IPS-NIHi7 (cell line): ENCODE results near the gene SLC6A4.
"Not testable (repeated sequence)": the region's sequence is repeated elsewhere in the genome, so short reads cannot be mapped to it uniquely, and the experiment has no call there.

Experiments used
- DNase-seq: peaks from one replicate; pipeline ENCODE4 v3.0.0; 2012; ENCODE audit warnings: mixed read lengths; ENCODE audit errors: extremely low spot score

SLC6A4 gene

DNA sequence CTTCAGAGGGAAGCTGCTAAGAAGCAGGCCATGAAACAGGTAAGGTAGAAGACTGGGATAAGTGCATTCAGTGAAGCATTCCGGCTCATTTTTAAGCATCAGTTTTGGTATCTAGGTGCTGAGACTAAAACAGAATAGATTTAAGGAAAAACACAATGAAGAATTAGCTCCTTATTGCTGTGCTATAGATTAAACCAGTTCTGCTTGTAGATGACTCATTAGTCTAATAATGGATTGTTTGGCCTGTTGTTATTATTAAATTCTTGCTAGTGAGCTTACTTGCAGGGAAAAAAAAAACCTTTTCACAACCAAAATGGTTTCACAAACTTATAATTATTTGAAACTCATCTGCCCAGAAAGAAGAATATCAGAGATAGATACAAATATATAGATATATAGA, 62.9 kb downstream of the SLC6A4 start:
- no peak for DNase-seq

DNA sequence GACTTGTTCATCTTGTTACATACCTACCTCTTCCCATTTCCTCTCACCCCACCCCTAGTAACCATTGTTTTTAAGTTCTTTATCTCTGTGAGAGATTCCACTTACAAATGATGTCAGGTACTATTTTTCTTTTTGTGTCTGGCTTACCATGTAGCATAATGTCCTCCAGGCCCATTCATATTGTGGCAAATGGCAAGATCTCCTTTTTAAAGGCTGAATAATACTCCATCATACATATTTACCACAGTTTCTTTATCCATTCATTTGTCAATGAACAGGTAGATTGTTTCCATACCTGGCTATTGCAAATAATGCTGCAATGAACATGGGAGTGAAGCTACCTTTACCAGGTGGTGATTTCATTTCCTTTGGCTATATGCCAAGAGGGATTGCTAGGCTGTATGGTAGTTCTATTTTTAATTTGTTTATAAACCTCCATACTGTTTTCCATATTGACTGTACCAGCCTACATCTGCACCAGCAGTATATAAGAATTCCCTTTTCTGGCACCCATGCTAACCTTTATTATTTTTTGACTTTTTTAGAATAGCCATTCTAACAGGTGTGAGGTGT, 65.0 kb downstream of the SLC6A4 start:
- no peak for DNase-seq

DNA sequence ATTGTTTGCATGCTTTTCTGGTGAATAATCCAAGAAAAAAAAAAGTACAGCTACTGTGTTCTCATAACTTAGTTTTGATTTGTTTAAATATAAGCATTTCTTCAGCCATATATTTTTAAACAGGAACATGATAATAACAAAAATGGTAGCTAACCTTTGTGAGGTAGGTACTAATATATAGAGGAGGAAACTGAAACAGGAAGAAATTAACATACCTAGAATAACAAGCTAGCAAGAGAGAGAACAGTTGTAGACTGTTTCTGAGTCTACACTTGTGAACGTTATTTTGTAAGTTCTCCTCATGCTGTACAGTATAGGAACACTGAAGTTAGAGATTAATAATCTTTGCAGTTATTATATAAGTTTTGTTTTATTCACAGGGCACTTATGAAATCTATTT, 69.5 kb downstream of the SLC6A4 start:
- DNase-seq: no peak

DNA sequence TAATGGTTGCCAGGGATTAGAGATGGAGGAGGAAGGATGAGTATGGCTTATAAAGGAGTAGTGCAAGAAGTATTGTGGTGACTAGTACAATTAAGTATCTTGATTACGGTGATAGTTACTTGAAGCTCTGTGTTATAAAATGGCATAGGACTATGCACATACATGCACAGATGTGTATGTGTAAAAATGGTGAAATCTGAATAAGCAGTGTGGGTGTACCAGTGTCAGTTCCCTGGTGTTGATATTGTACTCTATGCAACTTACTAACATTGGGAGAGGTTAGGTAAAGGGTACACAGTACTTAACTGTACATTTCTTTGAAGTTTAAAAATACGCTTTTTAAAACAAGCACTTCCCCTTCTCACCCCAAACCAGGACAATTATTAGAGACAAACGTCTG, 70.3 kb downstream of the SLC6A4 start:
- DNase-seq: no peak

DNA sequence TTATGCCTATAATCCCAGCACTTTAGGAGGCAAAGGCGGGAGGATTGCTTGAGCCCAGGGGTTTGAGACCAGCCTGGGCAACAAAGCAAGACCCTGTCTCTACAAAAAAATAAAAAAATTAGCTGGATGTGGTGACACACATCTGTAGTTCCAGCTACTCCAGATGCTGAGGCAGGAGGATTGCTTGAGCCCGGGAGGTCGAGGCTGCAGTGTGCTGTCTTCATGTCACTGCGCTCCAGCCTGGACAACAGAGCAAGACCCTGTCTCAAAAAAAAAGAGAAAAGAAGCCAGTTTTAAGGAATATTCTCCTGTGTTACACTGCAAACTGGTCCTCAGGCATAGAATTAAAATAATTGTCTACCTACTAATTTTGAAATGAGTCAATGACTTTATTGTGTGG, 71.0 kb downstream of the SLC6A4 start:
- DNase-seq: no peak

DNA sequence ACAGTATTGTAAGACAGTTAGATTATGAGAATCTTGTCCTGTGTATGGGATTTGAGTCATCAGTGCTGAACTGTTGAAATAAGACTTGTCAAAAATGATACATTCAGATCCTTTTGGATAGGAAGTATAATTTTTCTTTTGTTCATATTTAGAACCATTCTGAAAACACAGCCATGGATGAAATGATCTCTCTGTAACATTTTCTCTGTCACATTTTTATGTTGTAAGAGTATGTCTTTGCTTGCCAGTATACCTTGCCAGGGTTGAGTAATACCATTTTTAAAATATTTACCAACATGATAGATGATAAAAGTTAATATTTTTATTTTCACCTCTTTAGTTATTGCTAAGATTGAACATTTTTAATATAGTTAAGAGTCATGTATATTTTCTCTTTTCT, 73.9 kb downstream of the SLC6A4 start:
- DNase-seq: no peak

DNA sequence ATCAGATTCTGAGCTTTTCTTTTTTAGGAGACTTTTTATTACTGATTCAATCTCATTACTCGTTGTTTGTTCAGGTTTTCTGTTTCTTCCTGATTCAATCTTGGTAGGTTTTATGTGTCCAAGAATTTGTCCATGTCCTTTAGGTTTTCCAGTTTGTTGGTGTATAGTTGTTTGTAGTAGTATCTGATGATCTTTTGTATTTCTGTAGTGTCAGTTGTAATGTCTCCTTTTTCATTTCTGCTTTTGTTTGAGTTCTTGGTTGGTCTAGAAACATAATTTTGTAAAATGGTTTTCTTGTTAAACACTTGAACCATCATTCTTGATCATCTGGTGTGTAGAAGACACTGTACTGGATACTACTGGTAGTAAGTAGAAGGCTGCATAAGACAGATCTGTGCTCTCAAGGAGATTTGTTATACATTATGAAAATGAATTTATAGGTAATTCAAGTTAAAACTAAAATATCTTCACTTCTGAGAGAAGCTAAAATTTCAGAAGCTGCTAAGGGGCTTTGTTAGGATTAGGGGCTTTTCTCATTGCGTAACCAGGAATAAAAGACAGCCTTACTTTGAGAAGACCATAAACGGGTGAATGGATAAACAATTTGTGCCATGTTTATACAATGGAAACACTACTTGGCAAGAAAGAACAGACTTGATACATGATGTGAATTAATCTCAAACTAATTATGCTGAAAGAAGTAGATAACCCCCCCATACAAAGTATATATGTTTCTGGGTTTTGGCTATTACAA, 74.9 kb downstream of the SLC6A4 start:
- no peak for DNase-seq

DNA sequence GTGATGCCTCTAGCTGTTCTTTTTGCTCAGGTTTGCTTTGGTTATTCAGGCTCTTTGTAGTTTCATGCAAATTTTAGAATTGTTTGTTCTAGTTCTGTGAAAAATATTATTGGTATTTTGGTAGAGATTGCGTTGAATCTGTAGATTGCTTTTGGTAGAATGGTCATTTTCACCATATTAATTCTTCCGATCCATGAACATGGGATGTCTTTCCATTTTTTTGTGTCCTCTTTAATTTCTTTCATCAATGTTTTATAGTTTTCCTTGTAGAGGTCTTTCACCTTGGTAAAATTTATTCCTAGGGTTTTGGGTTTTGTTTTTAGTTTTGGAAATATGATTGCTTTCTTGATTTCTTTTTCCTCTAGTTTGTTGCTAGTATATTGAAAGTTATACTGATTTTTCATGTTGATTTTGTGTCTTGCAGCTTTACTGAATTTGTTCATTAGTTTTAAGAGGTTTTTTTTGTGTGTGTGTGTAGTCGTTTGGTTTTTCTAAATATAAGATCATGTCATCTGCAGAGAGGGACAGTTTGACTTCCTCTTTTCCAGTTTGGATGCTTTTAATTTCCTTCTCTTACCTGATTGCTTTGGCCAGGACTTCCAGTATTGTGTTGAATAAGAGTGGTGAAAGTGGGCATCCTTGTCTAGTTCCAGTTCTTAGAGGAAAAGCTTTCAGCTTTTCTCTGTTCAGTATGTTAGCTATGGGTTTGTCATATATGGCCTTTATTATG, 76.4 kb downstream of the SLC6A4 start:
- DNase-seq: no peak

DNA sequence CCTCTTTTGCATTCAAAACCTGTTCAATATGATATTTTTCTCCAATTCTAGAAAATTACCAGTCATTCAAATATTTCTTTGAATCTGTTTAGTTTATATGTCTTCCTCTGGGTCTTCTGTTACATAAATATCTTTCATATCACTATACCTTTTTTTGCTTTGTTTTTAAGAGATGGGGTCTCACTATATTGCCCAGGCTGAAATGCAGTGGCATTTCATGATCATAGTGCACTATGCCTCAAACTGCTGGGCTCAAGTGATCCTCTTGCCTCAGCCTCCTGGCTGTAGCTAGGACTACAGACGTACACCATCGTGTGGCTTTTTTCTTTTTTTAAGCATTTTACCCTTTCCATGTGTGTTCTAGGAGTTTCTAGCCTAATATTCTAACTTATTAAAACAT, 80.1 kb downstream of the SLC6A4 start:
- no peak for DNase-seq

DNA sequence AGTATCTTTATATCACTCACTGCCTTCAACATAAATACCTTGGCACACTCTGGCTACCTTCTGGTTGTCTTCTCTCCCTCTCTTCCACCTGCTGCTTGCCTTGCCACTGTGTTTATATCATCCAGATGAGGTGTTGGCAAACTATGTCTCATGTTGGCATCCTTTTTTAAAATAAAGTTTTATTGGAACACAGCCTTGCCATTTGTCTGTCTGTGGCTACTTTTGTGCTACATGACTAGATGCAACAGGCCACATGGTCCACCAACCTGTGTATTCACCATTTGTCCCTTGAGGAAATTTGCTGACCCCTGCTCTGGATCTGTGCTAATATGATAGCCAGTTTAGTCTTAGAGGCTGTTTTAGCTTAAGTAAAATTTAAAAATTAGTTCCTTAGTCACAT, 82.0 kb downstream of the SLC6A4 start:
- DNase-seq: no peak

DNA sequence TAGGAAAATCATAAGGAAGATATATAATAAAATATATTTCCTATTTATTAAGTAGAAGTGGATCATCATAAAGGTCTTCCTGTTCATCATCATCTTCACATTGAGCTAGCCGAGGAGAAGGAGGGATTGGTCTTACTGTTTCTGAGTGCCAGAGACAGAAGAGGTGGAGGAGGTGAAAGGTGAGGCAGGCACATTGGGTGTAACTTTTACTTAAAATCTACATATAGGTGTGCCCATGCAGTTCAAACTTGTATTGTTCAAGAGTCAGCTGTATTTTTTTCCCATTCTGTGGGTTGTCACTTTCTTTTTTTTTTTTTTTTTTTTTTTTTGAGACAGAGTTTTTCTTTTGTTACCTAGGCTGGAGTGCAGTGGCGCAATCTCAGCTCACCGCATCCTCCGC, 84.0 kb downstream of the SLC6A4 start:
- DNase-seq: no peak

DNA sequence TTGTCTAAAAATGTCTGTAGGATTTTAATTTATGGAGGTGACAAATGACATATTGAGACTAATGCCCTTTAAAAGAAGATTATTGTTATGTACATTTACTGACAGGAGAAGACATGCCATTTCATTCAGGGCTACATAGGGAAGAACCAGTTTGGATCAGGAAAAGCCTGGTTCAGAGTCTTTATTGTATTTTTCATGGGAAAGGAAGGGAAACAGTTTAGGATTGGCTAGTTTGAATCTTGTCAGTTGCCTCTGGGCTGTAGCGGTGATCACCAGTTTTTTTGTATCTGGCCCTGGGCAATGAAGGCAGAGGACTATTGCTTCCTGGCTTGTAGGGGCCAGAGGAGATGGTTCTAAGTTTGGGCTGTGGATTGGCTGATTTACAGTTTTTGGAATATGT, 87.1 kb downstream of the SLC6A4 start:
- DNase-seq: peak; percentile 10

DNA sequence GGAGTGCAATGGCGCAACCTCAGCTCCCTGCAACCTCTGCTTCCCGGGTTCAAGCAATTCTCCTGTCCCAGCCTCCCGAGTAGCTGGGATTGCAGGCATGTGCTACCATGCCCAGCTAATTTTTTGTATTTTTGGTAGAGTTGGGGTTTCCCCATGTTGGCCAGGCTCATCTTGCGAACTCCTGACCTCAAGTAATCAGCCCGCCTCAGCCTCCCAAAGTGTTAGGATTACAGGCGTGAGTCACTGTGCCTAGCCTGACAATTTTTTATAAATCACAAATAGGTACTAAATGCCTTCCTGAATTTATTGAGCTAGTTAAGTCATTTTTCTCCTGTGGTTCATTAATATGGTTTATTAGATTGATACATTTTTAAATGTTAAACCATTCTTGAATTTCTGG, 87.6 kb downstream of the SLC6A4 start:
- DNase-seq: not testable (repeated sequence)
